HG02943 (cell line): Measurements from ENCODE around the gene PTMS.

Source experiments
- ATAC-seq: cut with Tn5 transposase; IDR thresholded peaks from one replicate; pipeline ENCODE4 v1.9.1; 2021; ENCODE audit warnings: mild to moderate bottlenecking, low read depth, moderate library complexity; ENCODE audit not compliant: unreplicated experiment

PTMS gene

DNA sequence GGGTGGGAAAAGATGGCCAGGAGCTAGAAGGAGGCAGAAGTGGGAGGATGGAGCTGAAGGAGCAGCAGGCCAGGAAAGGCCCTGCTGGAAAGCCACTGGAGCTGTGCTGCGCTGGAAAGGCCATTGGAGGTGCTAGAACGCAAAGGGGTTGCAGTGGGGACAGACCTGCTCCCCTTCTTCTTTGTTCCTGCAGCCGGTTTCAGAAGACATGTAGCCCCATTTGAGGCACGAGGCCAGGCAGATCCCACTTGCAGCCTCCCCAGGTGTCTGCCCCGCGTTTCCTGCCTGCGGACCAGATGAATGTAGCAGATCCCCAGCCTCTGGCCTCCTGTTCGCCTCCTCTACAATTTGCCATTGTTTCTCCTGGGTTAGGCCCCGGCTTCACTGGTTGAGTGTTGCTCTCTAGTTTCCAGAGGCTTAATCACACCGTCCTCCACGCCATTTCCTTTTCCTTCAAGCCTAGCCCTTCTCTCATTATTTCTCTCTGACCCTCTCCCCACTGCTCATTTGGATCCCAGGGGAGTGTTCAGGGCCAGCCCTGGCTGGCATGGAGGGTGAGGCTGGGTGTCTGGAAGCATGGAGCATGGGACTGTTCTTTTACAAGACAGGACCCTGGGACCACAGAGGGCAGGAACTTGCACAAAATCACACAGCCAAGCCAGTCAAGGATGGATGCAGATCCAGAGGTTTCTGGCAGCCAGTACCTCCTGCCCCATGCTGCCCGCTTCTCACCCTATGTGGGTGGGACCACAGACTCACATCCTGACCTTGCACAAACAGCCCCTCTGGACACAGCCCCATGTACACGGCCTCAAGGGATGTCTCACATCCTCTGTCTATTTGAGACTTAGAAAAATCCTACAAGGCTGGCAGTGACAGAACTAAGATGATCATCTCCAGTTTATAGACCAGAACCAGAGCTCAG is 53.2 kb downstream of the PTMS start:
- ATAC-seq, result no peak

DNA sequence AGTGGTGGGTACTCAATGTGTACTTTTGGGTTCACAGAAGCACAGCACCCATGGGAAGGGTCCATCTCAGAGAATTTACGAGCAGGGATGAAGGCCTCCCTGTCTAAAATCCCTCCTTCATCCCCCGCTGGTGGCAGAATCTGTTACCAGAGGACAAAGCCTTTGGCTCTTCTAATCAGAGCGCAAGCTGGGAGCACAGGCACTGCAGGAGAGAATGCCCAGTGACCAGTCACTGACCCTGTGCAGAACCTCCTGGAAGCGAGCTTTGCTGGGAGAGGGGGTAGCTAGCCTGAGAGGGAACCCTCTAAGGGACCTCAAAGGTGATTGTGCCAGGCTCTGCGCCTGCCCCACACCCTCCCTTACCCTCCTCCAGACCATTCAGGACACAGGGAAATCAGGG is 54.0 kb downstream of the PTMS start:
- no peak for ATAC-seq
